Kidney capillary endothelial cell (primary cell): ENCODE measurements around the gene SLC7A8.

Experiments used
- DNase-seq: peaks from one replicate; pipeline ENCODE4 v3.0.0-alpha.2; 2018; ENCODE audit warnings: low spot score

The SLC7A8 gene

GRCh38 chr14:23130871-23131270 lies 52.6 kb downstream of the SLC7A8 start:
- no peak for DNase-seq

GRCh38 chr14:23129759-23130316 lies 53.6 kb downstream of the SLC7A8 start:
- no peak for DNase-seq

- no peak for DNase-seq
Observed at GRCh38 chr14:23128969-23129758, 54.3 kb downstream of the SLC7A8 start.

- no peak for DNase-seq
Observed at GRCh38 chr14:23127861-23128260, 55.6 kb downstream of the SLC7A8 start.

- no peak for DNase-seq
Observed at GRCh38 chr14:23126548-23127278, 56.7 kb downstream of the SLC7A8 start.

- DNase-seq = no peak
Observed at GRCh38 chr14:23125933-23126524, 57.4 kb downstream of the SLC7A8 start.

- DNase-seq = no peak
Observed at GRCh38 chr14:23125011-23125410, 58.4 kb downstream of the SLC7A8 start.

- no peak for DNase-seq
Observed at GRCh38 chr14:23124337-23124954, 59.0 kb downstream of the SLC7A8 start.

GRCh38 chr14:23123419-23123818 lies 60.0 kb downstream of the SLC7A8 start:
- no peak for DNase-seq

- DNase-seq = no peak
Observed at GRCh38 chr14:23122086-23122485, 61.4 kb downstream of the SLC7A8 start.

- peak; percentile 65 for DNase-seq
Observed at GRCh38 chr14:23121361-23121771, 62.1 kb downstream of the SLC7A8 start.

- DNase-seq = peak; percentile 85
Observed at GRCh38 chr14:23120541-23121251, 62.8 kb downstream of the SLC7A8 start.

GRCh38 chr14:23119363-23120327 lies 63.8 kb downstream of the SLC7A8 start:
- no peak for DNase-seq

GRCh38 chr14:23118506-23119362 lies 64.7 kb downstream of the SLC7A8 start, which contains the start of gene CEBPE:
Gene CEBPE (minus strand): TSS chr14:23119255. CDS start chr14:23119091, 164 bp downstream.
- no peak for DNase-seq

- DNase-seq = no peak
Observed at GRCh38 chr14:23117371-23118020, 66.0 kb downstream of the SLC7A8 start.

- DNase-seq = no peak
Observed at GRCh38 chr14:23115918-23116317, 67.5 kb downstream of the SLC7A8 start.

- DNase-seq = peak; percentile 96
Observed at GRCh38 chr14:23115039-23115731, 68.3 kb downstream of the SLC7A8 start.

GRCh38 chr14:23114669-23115038 lies 68.8 kb downstream of the SLC7A8 start:
- no peak for DNase-seq
